H1 (cell line): ENCODE results near the gene SIRT7. TPM values are rescaled to one million over a fixed set of nuclear protein-coding genes. Genes with fewer than 3 reads are reported as not detected.

Experiments used
- CTCF ChIA-PET: fragments of 300-600 bp; sonication (Branson Sonifier 250); formaldehyde crosslinking; loops from one replicate; lab custom pipeline; 2021; ENCODE audit not compliant: partially characterized antibody; lab: Charles Lee
- POLR2A ChIA-PET: fragments of 300-600 bp; sonication (Branson Sonifier 250); formaldehyde crosslinking; loops from one replicate; lab custom pipeline; 2021; ENCODE audit warnings: inconsistent platforms; ENCODE audit not compliant: partially characterized antibody; lab: Charles Lee
- DNase-seq, 2 experiments: peaks; one replicate each; pipeline versions ENCODE4 v3.0.0 to v3.0.0-alpha.2; 2010 to 2022; ENCODE audit warnings: low spot score in 2 of 2, low read depth in 1 of 2, mixed read lengths in 1 of 2
- FAIRE-seq: peaks from 2 replicates; lab custom pipeline; 2011; peaks lifted over from hg19 to GRCh38; lab: Jason Lieb, UNC
- H2AFZ ChIP-seq: 2 replicates; pipeline ENCODE4 v1.8.1; 2012; ENCODE audit warnings: low read length, inconsistent platforms
- H2AK5ac ChIP-seq: 2 replicates; pipeline ENCODE4 v1.6.1; 2013; ENCODE audit warnings: low read depth, low read length
- H2BK120ac ChIP-seq: replicated peaks from 2 replicates; pipeline ENCODE3; 2013; ENCODE audit warnings: low read depth, low read length, inconsistent platforms
- H2BK12ac ChIP-seq: 2 replicates; pipeline ENCODE4 v1.6.1; 2013; ENCODE audit warnings: low read depth, low read length
- H2BK15ac ChIP-seq: 2 replicates; pipeline ENCODE4 v1.6.1; 2013; ENCODE audit warnings: low read length
- H2BK20ac ChIP-seq: 2 replicates; pipeline ENCODE4 v1.6.1; 2013; ENCODE audit warnings: low read length
- H2BK5ac ChIP-seq: 2 replicates; pipeline ENCODE4 v1.6.1; 2013; ENCODE audit warnings: low read depth, low read length
- H3K14ac ChIP-seq: 2 replicates; pipeline ENCODE4 v1.6.1; 2013; ENCODE audit warnings: inconsistent platforms; ENCODE audit not compliant: insufficient read length
- H3K18ac ChIP-seq: 2 replicates; pipeline ENCODE4 v1.6.1; 2013; ENCODE audit warnings: low read length; ENCODE audit errors: extremely low read depth
- H3K23ac ChIP-seq: 2 replicates; pipeline ENCODE4 v1.6.1; 2013; ENCODE audit warnings: inconsistent platforms; ENCODE audit not compliant: insufficient read length
- H3K23me2 ChIP-seq: 2 replicates; pipeline ENCODE4 v1.6.1; 2013; ENCODE audit warnings: low read depth, low read length
- H3K27ac ChIP-seq: 2 replicates; pipeline ENCODE4 v1.6.1; 2011; ENCODE audit warnings: low read depth, low read length, inconsistent platforms
- H3K27me3 ChIP-seq, 4 experiments: replicated peaks in 1 of 4; 1 replicate in 1 of 4; 2 replicates in 3 of 4; pipeline versions ENCODE4 v1.6.1 to v1.8.1; 2011 to 2013; ENCODE audit warnings: low read length in 3 of 4, mild to moderate bottlenecking in 3 of 4, inconsistent platforms in 2 of 4, mixed read lengths in 2 of 4, moderate library complexity in 1 of 4; ENCODE audit not compliant: control insufficient read depth in 3 of 4, insufficient read depth in 3 of 4; ENCODE audit errors: extremely low read depth in 1 of 4
- H3K36me3 ChIP-seq, 4 experiments: 2 replicates each; pipeline versions ENCODE4 v1.6.1 to v1.8.1; 2011 to 2013; ENCODE audit warnings: mild to moderate bottlenecking in 4 of 4, low read length in 3 of 4, moderate library complexity in 2 of 4, control low read depth in 1 of 4, inconsistent platforms in 1 of 4; ENCODE audit not compliant: insufficient read depth in 4 of 4, control insufficient read depth in 2 of 4
- H3K4ac ChIP-seq: replicated peaks from 2 replicates; pipeline ENCODE3; 2013; ENCODE audit warnings: low read length, low read depth, mixed read lengths, inconsistent platforms; ENCODE audit not compliant: insufficient read length
- H3K4me1 ChIP-seq, 4 experiments: replicated peaks in 1 of 4; 1 replicate in 1 of 4; 2 replicates in 3 of 4; pipeline versions ENCODE4 v1.6.1 to v1.8.1; 2011 to 2013; ENCODE audit warnings: low read length in 3 of 4, inconsistent platforms in 2 of 4, mixed read lengths in 1 of 4; ENCODE audit not compliant: insufficient read depth in 4 of 4, control insufficient read depth in 3 of 4
- H3K4me2 ChIP-seq, 2 experiments: 2 replicates each; pipeline versions ENCODE4 v1.6.1 to v1.8.1; 2011 to 2013; ENCODE audit warnings: low read depth in 2 of 2, low read length in 2 of 2, control low read depth in 1 of 2, inconsistent platforms in 1 of 2, mild to moderate bottlenecking in 1 of 2; ENCODE audit not compliant: insufficient read depth in 1 of 2
- H3K4me3 ChIP-seq, 4 experiments: fragments of 200-600, 300-600 bp in 1 of 4; sonication (generic), shearing (Covaris generic), sonication (Bioruptor Twin) in 1 of 4; 2 replicates each; pipeline versions ENCODE4 v1.5.1 to v1.8.1; 2011 to 2016; ENCODE audit warnings: low read length in 4 of 4, low read depth in 3 of 4, control low read depth in 2 of 4, inconsistent platforms in 2 of 4, mild to moderate bottlenecking in 2 of 4, mixed read lengths in 1 of 4, moderate library complexity in 1 of 4; ENCODE audit not compliant: insufficient read depth in 2 of 4; ENCODE audit errors: extremely low read depth in 1 of 4
- H3K56ac ChIP-seq: replicated peaks from 2 replicates; pipeline ENCODE3; 2013; ENCODE audit warnings: low read depth, mild to moderate bottlenecking, mixed read lengths, low read length, inconsistent platforms; ENCODE audit not compliant: insufficient read length
- H3K79me1 ChIP-seq: 2 replicates; pipeline ENCODE4 v1.6.1; 2013; ENCODE audit warnings: low read depth, low read length, control low read depth
- H3K79me2 ChIP-seq, 2 experiments: 2 replicates each; pipeline versions ENCODE4 v1.6.1 to v1.8.1; 2012 to 2013; ENCODE audit warnings: low read length in 2 of 2, mild to moderate bottlenecking in 2 of 2, inconsistent platforms in 1 of 2; ENCODE audit not compliant: insufficient read depth in 2 of 2, control insufficient read depth in 1 of 2
- H3K9ac ChIP-seq, 4 experiments: replicated peaks in 1 of 4; 1 replicate in 1 of 4; 2 replicates in 3 of 4; pipeline versions ENCODE4 v1.6.1 to v1.8.1; 2011 to 2013; ENCODE audit warnings: low read depth in 3 of 4, low read length in 3 of 4, control low read depth in 2 of 4, mild to moderate bottlenecking in 2 of 4, moderate library complexity in 2 of 4, inconsistent platforms in 1 of 4; ENCODE audit errors: extremely low read depth in 1 of 4
- H3K9me3 ChIP-seq, 2 experiments: 2 replicates each; pipeline versions ENCODE4 v1.6.1 to v1.8.1; 2012 to 2013; ENCODE audit warnings: mild to moderate bottlenecking in 2 of 2, moderate library complexity in 2 of 2, control low read depth in 1 of 2, inconsistent platforms in 1 of 2, low read depth in 1 of 2, low read length in 1 of 2, mixed read lengths in 1 of 2; ENCODE audit not compliant: insufficient read depth in 2 of 2
- H4K20me1 ChIP-seq, 2 experiments: replicated peaks in 1 of 2; 2 replicates each; pipeline versions ENCODE3 to v1.8.1; 2011 to 2013; ENCODE audit warnings: inconsistent platforms in 2 of 2, low read length in 2 of 2, mild to moderate bottlenecking in 1 of 2; ENCODE audit not compliant: insufficient read depth in 2 of 2, control insufficient read depth in 1 of 2
- H4K5ac ChIP-seq: 2 replicates; pipeline ENCODE4 v1.6.1; 2013; ENCODE audit warnings: low read length, low read depth, mixed read lengths, inconsistent platforms; ENCODE audit not compliant: insufficient read length
- H4K8ac ChIP-seq: 2 replicates; pipeline ENCODE4 v1.8.0; 2013; ENCODE audit warnings: mild to moderate bottlenecking, moderate library complexity, low read length, inconsistent platforms; ENCODE audit not compliant: insufficient read depth; ENCODE audit errors: extremely low read depth
- H4K91ac ChIP-seq: replicated peaks from 2 replicates; pipeline ENCODE3; 2013; ENCODE audit warnings: low read length, mixed read lengths, inconsistent platforms; ENCODE audit not compliant: insufficient read length
- EP300 ChIP-seq, 2 experiments: IDR thresholded peaks; 1 replicate in 1 of 2; 2 replicates in 1 of 2; pipeline ENCODE4 v1.6.1; 2011 to 2012; ENCODE audit warnings: low read depth in 2 of 2, low read length in 2 of 2, mild to moderate bottlenecking in 2 of 2, borderline replicate concordance in 1 of 2, inconsistent platforms in 1 of 2, moderate library complexity in 1 of 2
- JUND ChIP-seq: IDR thresholded peaks from 2 replicates; pipeline ENCODE4 v1.6.1; 2011; ENCODE audit warnings: mild to moderate bottlenecking, improper control_type of control experiment, low read length
- POLR2AphosphoS5 ChIP-seq: IDR thresholded peaks from 2 replicates; pipeline ENCODE4 v1.6.1; 2011; ENCODE audit warnings: low read depth, low read length
- SIX5 ChIP-seq: IDR thresholded peaks from 2 replicates; pipeline ENCODE4 v1.6.1; 2011; ENCODE audit warnings: mild to moderate bottlenecking, low read depth, low read length
- WGBS, 2 experiments: shearing (Covaris generic) in 1 of 2; methylation state at CpG; one replicate each; pipeline versions ENCODE4 v1.1.6 to v1.1.7; 2013 to 2015; ENCODE audit warnings: low lambda C conversion rate in 2 of 2, mixed read lengths in 2 of 2, inconsistent platforms in 1 of 2, low coverage in 1 of 2, missing lambda C conversion rate in 1 of 2; ENCODE audit not compliant: insufficient replicate concordance in 2 of 2, insufficient coverage in 1 of 2, insufficient read length in 1 of 2; ENCODE audit errors: extremely low coverage in 1 of 2, missing lambda C conversion rate in 1 of 2; 5-methylcytosine and 5-hydroxymethylcytosine counted together
- polyA plus RNA-seq, 7 experiments: library from polyadenylated mRNA; depleted of rRNA in 3 of 7; stranded (reverse) in 5 of 7; unstranded in 2 of 7; fragments of >200 nt in 5 of 7; fragments of 200-250 nt in 2 of 7; gene quantifications; 1 replicate in 5 of 7; 2 replicates in 1 of 7; 4 replicates in 1 of 7; pipeline versions ENCODE4 v1.2.1 to v1.2.3, GENCODE V29; 2011 to 2013; ENCODE audit warnings: missing spikeins in 2 of 7, mixed read lengths in 2 of 7
- total RNA-seq: library from RNA; stranded (reverse); fragmentation: NEBNext Ultra II Directional; extraction: Animal tissue kit (Norgen Biotek cat#: 25700); gene quantifications from 2 replicates; pipeline ENCODE4 v1.2.1, GENCODE V29; 2021

The SIRT7 gene
- total and polyA plus RNA-seq, 2 of the 8 experiments (the other 6 are each of a cell fraction or from before 2014, with no cell fraction given), result 5.8 to 16.6 TPM

DNA sequence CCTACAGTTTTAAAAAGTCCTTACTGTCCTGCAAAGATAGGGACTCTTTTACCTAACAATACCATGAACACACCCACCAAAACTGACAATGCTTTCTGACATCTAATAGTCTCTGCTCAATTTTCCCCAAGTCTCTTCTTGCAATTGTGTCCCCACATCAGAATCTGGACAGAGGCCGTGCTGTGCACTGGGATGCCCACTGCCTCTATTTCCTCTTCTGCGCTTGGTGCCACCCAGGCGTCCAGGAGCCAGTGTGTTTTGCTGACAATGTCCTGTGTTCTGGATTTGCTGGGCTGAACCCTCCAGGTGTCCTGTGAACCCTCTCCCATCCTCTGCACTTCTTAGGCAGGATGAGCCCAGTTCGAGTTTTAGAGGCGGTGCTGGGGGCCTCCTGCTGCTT, 40.4 kb downstream of the SIRT7 start:
- TF ChIP-seq EP300 (IDR thresholded peaks at IDR 0.05; ENCODE audit: borderline replicate concordance in 1 of 2, low read depth in 2 of 2, low read length in 2 of 2) (no peak), SIX5 (no peak), POLR2AphosphoS5 (0 out of 2 replicates have a peak, but pooled peaks have one; percentile 30), JUND (no peak)
- no peaks in the 10 kb centered on the region for H3K79me2 ChIP-seq
- no peak overlapping the region for H3K56ac ChIP-seq
- no peaks in the 10 kb centered on the region for H3K4me1 ChIP-seq
- no peak overlapping the region for H3K4ac ChIP-seq
- no peak overlapping the region for H2BK20ac ChIP-seq
- H2BK12ac ChIP-seq, result no peak overlapping the region
- WGBS, 2 experiments, result 97% methylated on average over 5 of the region's 5 CpGs; no CpG with 5 or more reads in 1 of the 2 experiments
- CTCF ChIA-PET, result interaction anchor here (0.6 kb wide), 1 partner anchor 69 kb away, joined by 3 read pairs; no protein-coding TSS in a partner anchor
- H3K18ac ChIP-seq, result no peak overlapping the region
- no peak overlapping the region for H3K14ac ChIP-seq
- H3K27me3 ChIP-seq, result no peaks in the 10 kb centered on the region
- no peaks in the 10 kb centered on the region for H3K23me2 ChIP-seq
- no peak overlapping the region for H3K23ac ChIP-seq
- H2AFZ ChIP-seq, result no peak overlapping the region
- no peak overlapping the region for H3K4me2 ChIP-seq
- no peaks in the 10 kb centered on the region for H3K9me3 ChIP-seq
- FAIRE-seq (no peak), DNase-seq (no peak)
- H3K9ac ChIP-seq, result no peak overlapping the region
- POLR2A ChIA-PET, result interaction anchor here (0.7 to 10.5 kb wide), 7 partner anchors 10 to 857 kb away, joined by 3 to 151 read pairs (median 4); partner anchors contain the start of genes ALYREF and ANAPC11
- H2AK5ac ChIP-seq, result no peak overlapping the region
- no peak overlapping the region for H3K27ac ChIP-seq
- no peak overlapping the region for H2BK15ac ChIP-seq
- H4K5ac ChIP-seq, result no peak overlapping the region
- H4K20me1 ChIP-seq, result no peaks in the 10 kb centered on the region
- H3K79me1 ChIP-seq, result peaks cover 2% of the 10 kb centered on the region; the same call in 1 of the 2 replicates
- H4K8ac ChIP-seq, result no peak overlapping the region
- H4K91ac ChIP-seq, result no peak overlapping the region
- peaks cover 2 to 17% (median 5%) of the 10 kb centered on the region in 4 experiments; a peak in 6 of 8 replicates for H3K36me3 ChIP-seq
- no peak overlapping the region for H2BK120ac ChIP-seq
- H3K4me3 ChIP-seq, result no peak overlapping the region
- H2BK5ac ChIP-seq, result no peak overlapping the region
